SK-N-SH (cell line): ENCODE data around the gene DEFB108B. TPM values are rescaled to one million over a fixed set of nuclear protein-coding genes. Genes with fewer than 3 reads are reported as not detected.
"Not testable (repeated sequence)": the region's sequence is repeated elsewhere in the genome, so short reads cannot be mapped to it uniquely, and the experiment has no call there.

Source experiments
- CTCF ChIA-PET: fragments of 300-600, 350-600 bp; formaldehyde crosslinking; extraction: SDS; loops from one replicate; lab custom pipeline; 2021; lab: Yijun Ruan, JAX
- POLR2A ChIA-PET: fragments of 350-600 bp; sonication (Branson Sonifier 250); formaldehyde crosslinking; extraction: SDS; loops from one replicate; lab custom pipeline; 2020; ENCODE audit warnings: antibody characterized with exemption, inconsistent platforms; lab: Yijun Ruan, JAX
- DNase-seq: peaks from one replicate; pipeline ENCODE4 v3.0.0; 2012
- H2AFZ ChIP-seq: fragments of 200-600 bp; sonication (generic); 2 replicates; pipeline ENCODE4 v1.8.1; 2016; ENCODE audit warnings: antibody characterized with exemption, mild to moderate bottlenecking, low read depth
- H3F3A ChIP-seq: fragments of 200-600 bp; sonication (generic); replicated peaks from 2 replicates; pipeline ENCODE3; 2016; ENCODE audit warnings: antibody characterized with exemption, mild to moderate bottlenecking; ENCODE audit not compliant: insufficient read depth
- H3K27ac ChIP-seq, 2 experiments: fragments of 200-500 bp in 1 of 2; fragments of 200-600 bp in 1 of 2; sonication (Bioruptor generic) in 1 of 2; sonication (generic), shearing (Covaris generic) in 1 of 2; 2 replicates each; pipeline versions ENCODE4 v1.5.1 to v1.6.1; 2014 to 2016; ENCODE audit warnings: low read depth in 2 of 2, inconsistent platforms in 1 of 2, low read length in 1 of 2, mild to moderate bottlenecking in 1 of 2, mixed read lengths in 1 of 2
- H3K27me3 ChIP-seq: fragments of 200-600 bp; sonication (generic), shearing (Covaris generic); 2 replicates; pipeline ENCODE4 v1.6.1; 2016; ENCODE audit warnings: mixed run types; ENCODE audit not compliant: insufficient read depth
- H3K36me3 ChIP-seq, 2 experiments: fragments of 200-500 bp in 1 of 2; fragments of 200-600 bp in 1 of 2; sonication (Bioruptor generic) in 1 of 2; sonication (generic) in 1 of 2; replicated peaks in 1 of 2; 2 replicates each; pipeline versions ENCODE3 to v1.5.1; 2014 to 2016; ENCODE audit warnings: low read length in 1 of 2, mild to moderate bottlenecking in 1 of 2; ENCODE audit not compliant: insufficient read depth in 2 of 2, control insufficient read depth in 1 of 2
- H3K4me1 ChIP-seq, 2 experiments: fragments of 200-500 bp in 1 of 2; fragments of 200-600 bp in 1 of 2; sonication (Bioruptor generic) in 1 of 2; sonication (generic), shearing (Covaris generic) in 1 of 2; 2 replicates each; pipeline versions ENCODE4 v1.5.1 to v1.6.1; 2014 to 2016; ENCODE audit warnings: low read depth in 1 of 2, low read length in 1 of 2, mixed run types in 1 of 2; ENCODE audit not compliant: insufficient read depth in 2 of 2, control insufficient read depth in 1 of 2
- H3K4me2 ChIP-seq: fragments of 200-600 bp; sonication (generic), shearing (Covaris generic); 2 replicates; pipeline ENCODE4 v1.6.1; 2017; ENCODE audit warnings: mixed run types
- H3K4me3 ChIP-seq, 2 experiments: fragments of 200-500 bp in 1 of 2; fragments of 200-600 bp in 1 of 2; sonication (Bioruptor generic) in 1 of 2; sonication (generic), shearing (Covaris generic) in 1 of 2; 2 replicates each; pipeline versions ENCODE4 v1.5.1 to v1.8.1; 2014 to 2016; ENCODE audit warnings: low read depth in 2 of 2, inconsistent platforms in 1 of 2, low read length in 1 of 2, mild to moderate bottlenecking in 1 of 2, mixed read lengths in 1 of 2, moderate library complexity in 1 of 2
- H3K79me2 ChIP-seq: fragments of 200-600 bp; sonication (generic); 2 replicates; pipeline ENCODE4 v1.8.1; 2017; ENCODE audit warnings: mild to moderate bottlenecking; ENCODE audit not compliant: insufficient read depth
- H3K9ac ChIP-seq: fragments of 200-600 bp; sonication (generic); 2 replicates; pipeline ENCODE4 v1.6.1; 2017; ENCODE audit warnings: mixed run types
- H3K9me2 ChIP-seq: fragments of 200-600 bp; sonication (generic); 2 replicates; pipeline ENCODE4 v1.6.1; 2017; ENCODE audit warnings: mixed run types
- H3K9me3 ChIP-seq: fragments of 200-600 bp; sonication (generic); 2 replicates; pipeline ENCODE4 v1.6.1; 2017; ENCODE audit warnings: mixed run types, mild to moderate bottlenecking, moderate library complexity
- H4K20me1 ChIP-seq: fragments of 200-600 bp; sonication (generic); 2 replicates; pipeline ENCODE4 v1.6.1; 2017; ENCODE audit warnings: mild to moderate bottlenecking, mixed run types; ENCODE audit not compliant: insufficient read depth
- CTCF ChIP-seq: fragments of 200-600 bp; sonication (generic); IDR thresholded peaks from 2 replicates; pipeline ENCODE4 v1.6.1; 2017; ENCODE audit warnings: antibody characterized with exemption, mild to moderate bottlenecking, moderate library complexity
- RAD21 ChIP-seq: IDR thresholded peaks from 2 replicates; pipeline ENCODE4 v1.6.1; 2012; ENCODE audit warnings: mild to moderate bottlenecking, low read length
- SMC3 ChIP-seq: IDR thresholded peaks from 2 replicates; pipeline ENCODE4 v1.6.1; 2012; ENCODE audit warnings: low read depth, low read length, improper control_type of control experiment
- WGBS: methylation state at CpG from one replicate; pipeline ENCODE4 v1.1.6; 2017; ENCODE audit warnings: low lambda C conversion rate; 5-methylcytosine and 5-hydroxymethylcytosine counted together
- polyA plus RNA-seq, 3 experiments: library from polyadenylated mRNA; depleted of rRNA; stranded (reverse); fragments of >200 nt; gene quantifications; 2 replicates each; pipeline ENCODE4 v1.2.3, GENCODE V29; 2012

Gene DEFB108B
- polyA plus RNA-seq, 1 of the 3 experiments (the other 2 are of a cell fraction): not detected

GRCh38 chr11:71792621-71793235 is 40.3 kb upstream of the DEFB108B start:
- CTCF ChIA-PET: not testable (repeated sequence)

GRCh38 chr11:71794386-71795040 is 38.5 kb upstream of the DEFB108B start:
- H3K27me3 ChIP-seq, H3K79me2 ChIP-seq, H4K20me1 ChIP-seq, CTCF ChIA-PET, H2AFZ ChIP-seq, DNase-seq, H3K36me3 ChIP-seq, H3K9me2 ChIP-seq, H3K9ac ChIP-seq, H3K4me3 ChIP-seq, H3K27ac ChIP-seq, H3K4me1 ChIP-seq, H3K4me2 ChIP-seq, H3F3A ChIP-seq, POLR2A ChIA-PET, H3K9me3 ChIP-seq: not testable (repeated sequence)
- WGBS: 92% methylated on average over 10 of the region's 13 CpGs

More at GRCh38 chr11:71792621-71793235, 40.3 kb upstream of the DEFB108B start:
- DNase-seq: peak; percentile 53
- WGBS: 79% methylated on average over 5 of the region's 6 CpGs
- H3K4me2 ChIP-seq, H3K27ac ChIP-seq, H2AFZ ChIP-seq, H3K9me2 ChIP-seq, H3K36me3 ChIP-seq, H3K4me3 ChIP-seq, H3F3A ChIP-seq, H3K4me1 ChIP-seq, H3K79me2 ChIP-seq, H3K27me3 ChIP-seq, POLR2A ChIA-PET, H3K9ac ChIP-seq, H4K20me1 ChIP-seq, H3K9me3 ChIP-seq: not testable (repeated sequence)
- TF ChIP-seq SMC3: 0 out of 2 replicates have a peak, but pooled peaks have one; percentile 5
- peak; percentile 48 for TF ChIP-seq RAD21
- TF ChIP-seq CTCF: peak; percentile 63

GRCh38 chr11:71795236-71795635 is 37.8 kb upstream of the DEFB108B start:
- H3K9ac ChIP-seq, H3K9me3 ChIP-seq, CTCF ChIA-PET, H3K4me2 ChIP-seq, H3F3A ChIP-seq, H3K27ac ChIP-seq, H3K27me3 ChIP-seq, H3K79me2 ChIP-seq, H3K4me3 ChIP-seq, H3K9me2 ChIP-seq, H3K4me1 ChIP-seq, H4K20me1 ChIP-seq, DNase-seq, H2AFZ ChIP-seq, POLR2A ChIA-PET, H3K36me3 ChIP-seq: not testable (repeated sequence)
- WGBS: 89% methylated on average over 5 of the region's 5 CpGs

GRCh38 chr11:71796016-71796415 is 37.0 kb upstream of the DEFB108B start:
- H3K79me2 ChIP-seq, H3K9ac ChIP-seq, H3K27ac ChIP-seq, POLR2A ChIA-PET, H3K4me3 ChIP-seq, H3K4me1 ChIP-seq, H3K9me3 ChIP-seq, H3K27me3 ChIP-seq, H3K36me3 ChIP-seq, H4K20me1 ChIP-seq, CTCF ChIA-PET, H3K9me2 ChIP-seq, H2AFZ ChIP-seq, DNase-seq, H3K4me2 ChIP-seq, H3F3A ChIP-seq: not testable (repeated sequence)
- 95% methylated on average over 16 of the region's 16 CpGs for WGBS

- H3K9ac ChIP-seq, POLR2A ChIA-PET: not testable (repeated sequence)
- WGBS: 100% methylated on average over 4 of the region's 9 CpGs
Measured at GRCh38 chr11:71796781-71797180, 36.2 kb upstream of the DEFB108B start.

More at GRCh38 chr11:71796781-71797180, 36.2 kb upstream of the DEFB108B start:
- H3K27ac ChIP-seq, H3K4me2 ChIP-seq, CTCF ChIA-PET, H3K79me2 ChIP-seq, DNase-seq, H3F3A ChIP-seq, H3K27me3 ChIP-seq, H3K9me2 ChIP-seq, H3K4me1 ChIP-seq, H3K9me3 ChIP-seq, H3K36me3 ChIP-seq, H3K4me3 ChIP-seq, H2AFZ ChIP-seq, H4K20me1 ChIP-seq: not testable (repeated sequence)
